Stromal cell of bone marrow (primary cell): ENCODE measurements around the gene MRPS18A.
"Not testable (repeated sequence)": the region's sequence is repeated elsewhere in the genome, so short reads cannot be mapped to it uniquely, and the experiment has no call there.

Source experiments
- DNase-seq: peaks from one replicate; pipeline ENCODE4 v3.0.0-alpha.2; 2012; ENCODE audit warnings: low read depth

The MRPS18A gene

GRCh38 chr6:43634702-43635303 is 52.8 kb downstream of the MRPS18A start:
- no peak for DNase-seq

DNA sequence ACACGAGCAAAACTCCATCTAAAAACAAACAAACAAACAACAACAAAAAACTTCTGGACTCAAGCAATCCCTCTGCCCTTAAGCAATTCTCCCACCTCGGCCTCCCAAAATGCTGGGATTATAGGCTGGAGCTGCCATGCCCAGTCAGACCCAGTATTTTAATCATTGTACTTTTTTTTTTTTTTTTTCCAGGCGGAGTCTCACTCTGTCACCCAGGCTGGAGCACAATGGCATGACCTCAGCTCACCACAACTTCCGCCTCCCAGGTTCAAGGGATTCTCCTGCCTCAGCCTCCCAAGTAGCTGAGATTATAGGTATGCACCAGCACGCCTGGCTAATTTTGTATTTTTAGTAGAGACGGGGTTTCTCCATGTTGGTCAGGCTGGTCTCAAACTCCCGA is 54.6 kb downstream of the MRPS18A start:
- not testable (repeated sequence) for DNase-seq

DNA sequence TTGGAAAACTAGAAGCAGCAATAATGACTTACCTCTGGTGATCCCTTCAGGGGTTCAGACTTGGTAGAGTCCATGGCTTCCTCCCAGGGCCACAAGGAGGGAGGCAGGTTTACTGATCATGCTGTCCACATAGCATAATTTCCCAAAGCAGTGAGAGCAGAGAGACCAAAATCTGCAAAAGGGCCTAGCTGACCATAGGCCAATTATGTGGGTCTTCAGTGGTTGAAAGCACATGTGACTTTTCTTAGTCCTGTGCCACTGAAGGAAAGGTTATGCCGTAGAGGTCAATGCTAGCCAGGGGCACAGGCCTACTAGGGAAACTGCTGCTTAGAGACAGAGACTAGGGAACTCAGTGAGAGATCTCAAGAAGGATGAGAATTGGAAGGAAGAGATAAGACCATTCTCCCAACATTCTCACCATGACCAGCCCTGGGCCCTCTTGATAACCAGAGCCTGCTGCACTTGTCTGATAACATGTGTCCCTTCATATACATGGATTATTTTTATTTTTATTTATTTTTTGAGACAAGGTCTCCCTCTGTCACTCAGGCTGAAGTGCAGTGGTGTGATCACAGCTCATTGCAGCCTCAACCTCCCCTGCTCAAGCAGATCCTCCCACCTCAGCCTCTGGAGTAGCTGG is 56.5 kb downstream of the MRPS18A start:
- DNase-seq: no peak

DNA sequence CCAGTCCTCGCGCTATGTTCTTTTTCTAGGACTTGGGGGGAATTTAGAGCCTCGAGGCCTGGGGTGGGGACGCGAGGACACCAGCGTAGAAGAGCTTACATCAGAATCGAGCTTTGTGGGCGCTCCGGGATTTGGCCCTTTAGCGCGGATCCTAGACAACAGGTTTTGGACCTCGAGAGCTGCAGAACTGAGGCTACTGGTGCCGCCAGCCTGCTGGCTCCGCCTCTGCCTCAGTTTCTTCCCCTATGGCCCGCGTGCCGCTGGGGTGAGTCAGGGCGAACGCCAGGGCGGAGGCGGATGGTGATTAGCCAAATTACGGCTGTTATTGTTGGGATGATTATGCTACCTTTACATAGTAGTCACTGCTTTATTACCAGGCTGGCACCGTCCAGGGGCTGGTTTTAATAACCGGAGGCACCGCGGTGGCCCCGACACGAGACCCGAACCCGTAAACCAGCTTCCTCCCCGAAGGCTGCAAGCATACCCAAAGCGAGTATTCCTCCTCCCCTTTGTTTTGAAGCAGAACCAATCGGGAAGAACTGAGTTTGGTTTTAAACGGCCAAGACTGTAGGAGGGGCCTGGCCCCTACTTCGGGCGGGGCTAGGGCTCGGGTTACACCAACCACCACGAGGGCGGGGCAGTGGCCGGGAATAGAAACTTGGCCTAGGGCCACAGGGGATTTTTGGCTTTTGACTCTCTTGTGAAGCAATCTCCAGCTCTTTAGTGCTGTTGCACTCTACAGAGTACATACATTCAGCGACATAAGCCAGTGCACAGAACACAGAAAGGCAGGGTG is 57.9 kb downstream of the MRPS18A start:
- DNase-seq: peak; percentile 97

DNA sequence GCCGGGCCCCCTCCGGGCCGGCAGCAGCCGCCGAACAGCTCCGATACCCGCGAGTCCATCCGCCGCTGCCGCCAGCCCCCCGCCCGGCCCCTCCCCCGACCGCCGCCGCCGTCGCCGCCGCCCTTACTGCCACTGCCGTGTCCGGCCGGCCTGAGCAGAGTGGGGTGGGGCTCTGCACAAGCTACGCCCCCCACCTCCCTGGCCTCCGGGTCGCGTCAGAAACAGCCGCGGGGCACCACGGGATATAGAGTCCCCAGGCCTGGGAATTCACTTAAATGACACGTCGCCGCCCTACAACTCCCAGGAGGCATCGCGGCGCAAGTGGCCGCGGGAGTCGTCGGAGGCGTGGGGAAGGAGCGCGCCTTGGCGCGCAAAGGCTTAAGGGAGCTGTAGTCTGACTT is 58.5 kb downstream of the MRPS18A start, which contains the start of gene GTPBP2:
TSS of gene GTPBP2 (minus strand) at position 161 of the 401 bp plus-strand sequence. CDS start at position 59, 102 bp downstream.
- DNase-seq: peak; percentile 98

DNA sequence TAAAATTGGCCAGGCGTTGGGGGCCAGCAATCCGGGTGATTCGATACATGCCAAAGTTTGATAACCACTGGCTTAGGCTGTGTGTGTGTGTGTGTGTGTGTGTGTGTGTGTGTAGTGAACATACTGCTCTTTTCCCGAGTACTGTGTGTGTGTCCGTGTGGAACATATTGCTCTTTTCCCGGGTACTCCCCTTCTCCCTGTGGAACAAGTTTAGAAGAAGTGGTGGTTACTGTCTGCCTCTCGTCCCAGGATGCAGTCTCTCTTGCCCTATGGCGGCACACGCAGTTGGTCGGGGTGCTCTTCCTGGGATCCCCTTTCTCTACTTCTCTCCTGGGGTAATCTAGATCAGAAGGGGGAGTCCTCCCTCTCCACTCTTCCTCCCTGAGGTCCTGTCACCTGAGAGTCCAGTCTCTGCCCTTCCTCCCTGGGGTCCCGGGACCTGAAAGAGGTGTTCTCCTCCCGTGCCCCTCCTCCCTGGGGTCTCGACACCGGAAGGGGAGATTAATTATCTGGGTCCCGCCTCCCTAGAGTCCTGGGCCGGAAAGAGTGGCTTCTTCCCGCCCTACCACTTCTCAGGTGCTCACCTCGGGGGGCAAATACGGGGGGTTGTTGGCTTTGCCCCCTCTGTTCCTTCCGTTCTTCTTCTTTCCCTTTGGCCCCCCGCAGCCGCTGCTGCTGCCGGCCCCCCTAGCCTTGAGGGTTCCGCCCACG is 59.0 kb downstream of the MRPS18A start:
- DNase-seq: no peak

- peak; percentile 94 for DNase-seq
These were observed 60.4 kb downstream of the MRPS18A start for GRCh38 chr6:43627008-43627825.

- no peak for DNase-seq
These were observed 62.1 kb downstream of the MRPS18A start for GRCh38 chr6:43625393-43625992.

GRCh38 chr6:43624786-43625288 is 62.8 kb downstream of the MRPS18A start:
- DNase-seq: no peak

- DNase-seq: no peak
These were observed 63.5 kb downstream of the MRPS18A start for GRCh38 chr6:43623880-43624785.

GRCh38 chr6:43622541-43622940 is 65.0 kb downstream of the MRPS18A start:
- DNase-seq: no peak

DNA sequence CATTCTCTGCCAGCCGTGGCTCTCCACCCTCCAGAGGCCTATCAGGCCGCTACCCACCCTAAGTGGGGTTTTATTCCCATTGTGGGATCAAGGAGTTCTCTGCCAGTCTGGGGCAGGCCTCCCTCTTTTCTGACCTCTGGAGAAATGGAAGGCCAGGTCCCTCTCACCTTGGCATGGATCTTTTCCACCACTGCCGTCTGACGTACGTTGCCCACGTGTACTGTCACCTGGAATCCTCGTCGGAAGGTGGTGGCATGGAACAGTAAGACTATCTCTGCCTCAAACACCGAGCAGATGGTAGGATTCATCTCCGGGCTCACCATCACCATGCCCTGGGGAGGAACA is 65.8 kb downstream of the MRPS18A start:
- DNase-seq: no peak
